ENCODE data around the gene GPC1. TPM values are rescaled to one million over a fixed set of nuclear protein-coding genes. Genes with fewer than 3 reads are reported as not detected.

GPC1 gene
- total RNA-seq, 1 donor from 2014 or later, result 88.0 TPM

DNA sequence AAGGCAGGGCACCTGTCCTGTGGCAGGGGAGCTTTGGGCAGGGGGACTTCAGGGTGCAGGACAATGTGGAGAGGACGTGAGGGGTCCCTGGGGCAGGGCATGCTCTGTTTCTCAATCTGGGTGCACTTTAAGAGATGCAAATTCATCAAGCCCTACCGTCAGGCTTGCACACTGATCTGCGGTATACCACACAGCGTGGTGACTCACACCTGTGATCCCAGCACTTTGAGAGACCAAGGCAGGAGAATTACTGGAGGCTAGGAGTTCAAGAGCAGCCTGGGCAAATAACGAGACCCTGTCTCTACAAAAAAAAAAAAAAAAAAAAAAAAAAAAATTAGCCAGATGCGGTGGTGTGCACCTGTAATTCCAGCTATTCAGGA lies 10.2 kb upstream of the GPC1 start:
- DNase-seq (ENCODE audit: low spot score in 2 of 2, unreplicated experiment in 2 of 2), result no peak
- H3K4me3 Mint-ChIP-seq, result no peak overlapping the region
- H3K27me3 Mint-ChIP-seq (ENCODE audit: low read depth), result peaks cover 25% of the 10 kb centered on the region
- H3K9me3 Mint-ChIP-seq, result peaks cover 12% of the 10 kb centered on the region
- peaks cover 1% of the 10 kb centered on the region for H3K4me1 Mint-ChIP-seq
- no peak overlapping the region for H3K27ac Mint-ChIP-seq
- TF ChIP-seq, protein P1, sequence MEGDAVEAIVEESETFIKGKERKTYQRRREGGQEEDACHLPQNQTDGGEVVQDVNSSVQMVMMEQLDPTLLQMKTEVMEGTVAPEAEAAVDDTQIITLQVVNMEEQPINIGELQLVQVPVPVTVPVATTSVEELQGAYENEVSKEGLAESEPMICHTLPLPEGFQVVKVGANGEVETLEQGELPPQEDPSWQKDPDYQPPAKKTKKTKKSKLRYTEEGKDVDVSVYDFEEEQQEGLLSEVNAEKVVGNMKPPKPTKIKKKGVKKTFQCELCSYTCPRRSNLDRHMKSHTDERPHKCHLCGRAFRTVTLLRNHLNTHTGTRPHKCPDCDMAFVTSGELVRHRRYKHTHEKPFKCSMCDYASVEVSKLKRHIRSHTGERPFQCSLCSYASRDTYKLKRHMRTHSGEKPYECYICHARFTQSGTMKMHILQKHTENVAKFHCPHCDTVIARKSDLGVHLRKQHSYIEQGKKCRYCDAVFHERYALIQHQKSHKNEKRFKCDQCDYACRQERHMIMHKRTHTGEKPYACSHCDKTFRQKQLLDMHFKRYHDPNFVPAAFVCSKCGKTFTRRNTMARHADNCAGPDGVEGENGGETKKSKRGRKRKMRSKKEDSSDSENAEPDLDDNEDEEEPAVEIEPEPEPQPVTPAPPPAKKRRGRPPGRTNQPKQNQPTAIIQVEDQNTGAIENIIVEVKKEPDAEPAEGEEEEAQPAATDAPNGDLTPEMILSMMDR (IDR thresholded peaks at IDR 0.05; ENCODE audit: unreplicated experiment), result no peak
- no peaks in the 10 kb centered on the region for H3K36me3 Mint-ChIP-seq

DNA sequence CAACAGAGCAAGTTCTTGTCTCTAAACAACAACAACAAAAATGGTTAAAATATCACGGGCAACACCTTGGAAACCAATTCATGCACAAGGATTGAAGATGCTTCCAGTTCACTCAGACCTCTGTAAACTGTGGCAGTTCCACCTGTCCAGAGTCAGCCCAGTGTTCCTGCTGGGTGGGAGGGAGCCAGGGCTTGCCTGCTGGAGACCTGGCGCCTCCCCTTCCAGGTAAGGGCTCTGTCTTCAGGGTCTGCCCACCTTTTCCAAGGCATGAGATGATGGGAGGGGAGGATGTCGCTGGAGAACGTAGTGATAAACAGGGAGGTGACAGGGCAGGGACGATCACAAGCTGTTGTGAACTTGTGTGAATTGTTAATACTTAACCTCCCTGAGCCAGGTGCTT lies 9.8 kb upstream of the GPC1 start:
- Mint-ChIP-seq H3K27me3 (ENCODE audit: low read depth) (peaks cover 25% of the 10 kb centered on the region), H3K4me3 (no peak overlapping the region), H3K36me3 (no peaks in the 10 kb centered on the region), H3K27ac (no peak overlapping the region), H3K4me1 (peaks cover 1% of the 10 kb centered on the region), H3K9me3 (peaks cover 12% of the 10 kb centered on the region)
- TF ChIP-seq, protein P1 (IDR thresholded peaks at IDR 0.05; ENCODE audit: unreplicated experiment), result no peak
- DNase-seq (ENCODE audit: low spot score in 2 of 2, unreplicated experiment in 2 of 2), result no peak

DNA sequence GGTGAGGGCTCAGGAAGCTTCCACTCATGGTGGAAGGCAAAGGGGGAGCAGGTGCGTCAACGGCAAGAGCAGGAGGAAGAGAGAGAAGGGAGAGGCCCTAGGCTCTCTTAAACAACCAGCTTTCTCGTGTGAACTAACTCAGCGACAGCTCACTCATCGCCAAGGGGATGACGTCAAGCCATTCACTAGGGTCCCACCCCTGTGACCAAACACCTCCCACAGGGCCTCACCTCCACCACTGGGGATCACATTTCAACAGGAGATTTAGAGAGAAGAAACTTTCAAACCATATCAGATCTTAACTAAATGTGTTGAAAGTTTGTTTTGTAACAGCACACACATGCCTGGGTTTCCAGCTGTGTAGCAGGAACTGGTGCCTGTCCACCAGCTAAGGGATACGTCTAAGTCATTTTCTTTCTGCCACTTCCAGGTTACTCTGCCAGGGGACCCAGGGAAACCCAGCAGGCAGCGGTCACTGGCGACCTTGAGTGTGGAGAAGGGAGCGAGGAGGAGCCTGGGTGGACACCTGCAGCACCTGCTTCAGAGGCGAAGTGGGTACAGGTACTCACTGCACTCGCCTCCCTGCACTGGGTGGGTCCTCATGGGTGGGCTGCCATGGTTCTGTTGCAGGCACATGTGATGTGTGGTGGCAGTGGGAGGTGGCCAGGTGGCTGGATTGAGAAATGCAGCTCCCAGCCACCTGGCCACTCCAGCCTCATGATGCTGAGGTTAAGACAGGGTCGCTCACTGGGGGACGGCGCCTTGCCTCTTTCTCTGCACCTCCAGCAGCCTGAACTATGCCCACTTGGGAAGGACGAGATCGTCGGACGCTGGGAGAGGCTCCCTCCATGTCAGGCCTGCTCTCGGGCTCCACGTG lies 8.4 kb upstream of the GPC1 start:
- Mint-ChIP-seq H3K9me3 (peaks cover 11% of the 10 kb centered on the region), H3K4me1 (peaks cover 1% of the 10 kb centered on the region), H3K27me3 (ENCODE audit: low read depth) (peaks cover 33% of the 10 kb centered on the region), H3K27ac (no peak overlapping the region), H3K36me3 (no peaks in the 10 kb centered on the region), H3K4me3 (no peak overlapping the region)
- TF ChIP-seq, protein P1 (IDR thresholded peaks at IDR 0.05; ENCODE audit: unreplicated experiment), result no peak
- DNase-seq (ENCODE audit: low spot score in 2 of 2, unreplicated experiment in 2 of 2), result peak in 1 of 2 experiments; percentile 18

GRCh38 chr2:240427729-240428128 lies 7.7 kb upstream of the GPC1 start:
- H3K36me3 Mint-ChIP-seq, result no peaks in the 10 kb centered on the region
- no peak overlapping the region for H3K4me3 Mint-ChIP-seq
- H3K4me1 Mint-ChIP-seq, result peaks cover 1% of the 10 kb centered on the region
- peaks cover 38% of the 10 kb centered on the region for H3K27me3 Mint-ChIP-seq (ENCODE audit: low read depth)
- no peak overlapping the region for H3K27ac Mint-ChIP-seq
- H3K9me3 Mint-ChIP-seq, result peaks cover 5% of the 10 kb centered on the region
- TF ChIP-seq, protein P1 (IDR thresholded peaks at IDR 0.05; ENCODE audit: unreplicated experiment), result no peak
- no peak for DNase-seq (ENCODE audit: low spot score in 2 of 2, unreplicated experiment in 2 of 2)

DNA sequence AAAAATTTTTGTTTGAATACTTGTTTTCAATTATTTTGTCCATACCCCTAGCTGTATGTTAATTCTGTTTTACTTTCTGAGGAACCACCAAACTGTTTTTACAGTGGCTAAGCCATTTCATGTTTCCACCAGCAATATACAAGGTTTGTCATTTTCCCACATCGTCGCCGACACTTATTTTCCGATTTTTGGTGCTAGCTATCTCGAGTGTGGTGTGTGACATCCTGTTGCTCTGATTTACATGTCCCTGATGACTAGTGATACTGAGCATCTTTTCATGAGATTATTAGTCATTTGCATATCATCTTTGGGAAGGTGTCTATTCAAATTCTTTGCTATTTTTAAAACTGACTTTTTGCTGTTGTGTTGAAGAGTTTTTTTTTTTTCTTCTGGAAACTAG lies 7.2 kb upstream of the GPC1 start:
- Mint-ChIP-seq H3K27ac (no peak overlapping the region), H3K4me1 (peaks cover 1% of the 10 kb centered on the region), H3K27me3 (ENCODE audit: low read depth) (peaks cover 40% of the 10 kb centered on the region), H3K9me3 (peaks cover 4% of the 10 kb centered on the region), H3K4me3 (no peak overlapping the region), H3K36me3 (no peaks in the 10 kb centered on the region)
- TF ChIP-seq, protein P1 (IDR thresholded peaks at IDR 0.05; ENCODE audit: unreplicated experiment), result no peak
- DNase-seq (ENCODE audit: low spot score in 2 of 2, unreplicated experiment in 2 of 2), result no peak

Data from mesothelial cell of epicardium (in vitro differentiated cells).